ENCODE data around the gene ADGRL1. TPM values are rescaled to one million over a fixed set of nuclear protein-coding genes. Genes with fewer than 3 reads are reported as not detected.

Gene ADGRL1
- total and polyA plus RNA-seq, 2 donors = 3.6 to 8.4 TPM

Other genes with a start within 250 kb of the ADGRL1 start
- 1.2 TPM for gene RFX1, start 199.8 kb downstream of the ADGRL1 start, total RNA-seq
- gene RFX1, start 199.8 kb downstream of the ADGRL1 start, polyA plus RNA-seq = 5.7 TPM
- gene RLN3, start 178.0 kb downstream of the ADGRL1 start, total RNA-seq = not detected
- 0.18 TPM for gene RLN3, start 178.0 kb downstream of the ADGRL1 start, polyA plus RNA-seq
- gene IL27RA, start 174.4 kb downstream of the ADGRL1 start, total RNA-seq = 37.6 TPM
- gene IL27RA, start 174.4 kb downstream of the ADGRL1 start, polyA plus RNA-seq = 19.1 TPM
- not detected for gene PALM3, start 144.1 kb downstream of the ADGRL1 start, total RNA-seq
- 0.18 TPM for gene PALM3, start 144.1 kb downstream of the ADGRL1 start, polyA plus RNA-seq
- 0.94 TPM for gene MISP3, start 133.4 kb downstream of the ADGRL1 start, total RNA-seq
- gene MISP3, start 133.4 kb downstream of the ADGRL1 start, polyA plus RNA-seq = 2.9 TPM
- not detected for gene C19orf67, start 120.4 kb downstream of the ADGRL1 start, total RNA-seq
- gene C19orf67, start 120.4 kb downstream of the ADGRL1 start, polyA plus RNA-seq = 0.18 TPM
- gene SAMD1, start 115.4 kb downstream of the ADGRL1 start, total RNA-seq = 44.9 TPM
- 43.6 TPM for gene SAMD1, start 115.4 kb downstream of the ADGRL1 start, polyA plus RNA-seq
- 10.2 TPM for gene PRKACA, start 88.4 kb downstream of the ADGRL1 start, total RNA-seq
- 36.8 TPM for gene PRKACA, start 88.4 kb downstream of the ADGRL1 start, polyA plus RNA-seq
- 36.1 TPM for gene ASF1B, start 69.6 kb downstream of the ADGRL1 start, total RNA-seq
- 2.9 TPM for gene ASF1B, start 69.6 kb downstream of the ADGRL1 start, polyA plus RNA-seq
- gene ADGRE5, start 175.3 kb upstream of the ADGRL1 start, total RNA-seq = 19.5 TPM
- gene ADGRE5, start 175.3 kb upstream of the ADGRL1 start, polyA plus RNA-seq = 38.7 TPM
- 133 TPM for gene DDX39A, start 213.2 kb upstream of the ADGRL1 start, total RNA-seq
- gene DDX39A, start 213.2 kb upstream of the ADGRL1 start, polyA plus RNA-seq = 197 TPM
- gene PKN1, start 227.1 kb upstream of the ADGRL1 start, total RNA-seq = 64.6 TPM
- 86.4 TPM for gene PKN1, start 227.1 kb upstream of the ADGRL1 start, polyA plus RNA-seq

Data from thymus (tissue), 2 donors.